Retina (tissue), 1 donor: ENCODE results near the gene CLEC2D.
"Not testable (repeated sequence)": the region's sequence is repeated elsewhere in the genome, so short reads cannot be mapped to it uniquely, and the experiment has no call there.

ENCODE experiments used
- DNase-seq: peaks from one replicate; pipeline ENCODE4 v3.0.0-alpha.2; 2016

CLEC2D gene

GRCh38 chr12:9731393-9731792 is 61.9 kb downstream of the CLEC2D start:
- no peak for DNase-seq

- no peak for DNase-seq
These were observed 62.3 kb downstream of the CLEC2D start for GRCh38 chr12:9731797-9732196.

- no peak for DNase-seq
These were observed 63.5 kb downstream of the CLEC2D start, which contains the start of gene CLECL1 for GRCh38 chr12:9732921-9733461. TSS of gene CLECL1 (minus strand) at chr12:9733097.

- no peak for DNase-seq
These were observed 66.1 kb downstream of the CLEC2D start for GRCh38 chr12:9735601-9736000.

- DNase-seq: no peak
These were observed 67.6 kb downstream of the CLEC2D start for GRCh38 chr12:9736936-9737705.

- not testable (repeated sequence) for DNase-seq
These were observed 69.4 kb downstream of the CLEC2D start for GRCh38 chr12:9738905-9739304.

- not testable (repeated sequence) for DNase-seq
These were observed 70.0 kb downstream of the CLEC2D start for GRCh38 chr12:9739404-9740105.

GRCh38 chr12:9740106-9740750 is 70.7 kb downstream of the CLEC2D start:
- DNase-seq: no peak

- no peak for DNase-seq
These were observed 72.2 kb downstream of the CLEC2D start for GRCh38 chr12:9741726-9742125.

GRCh38 chr12:9742661-9743060 is 73.1 kb downstream of the CLEC2D start:
- DNase-seq: no peak

- DNase-seq: no peak
These were observed 75.7 kb downstream of the CLEC2D start for GRCh38 chr12:9745199-9745598.
